Measurements from ENCODE around the gene ALDH1L2.
A peak's percentile ranks its signal among the peaks of the same experiment; 100 is the strongest.

ALDH1L2 gene

DNA sequence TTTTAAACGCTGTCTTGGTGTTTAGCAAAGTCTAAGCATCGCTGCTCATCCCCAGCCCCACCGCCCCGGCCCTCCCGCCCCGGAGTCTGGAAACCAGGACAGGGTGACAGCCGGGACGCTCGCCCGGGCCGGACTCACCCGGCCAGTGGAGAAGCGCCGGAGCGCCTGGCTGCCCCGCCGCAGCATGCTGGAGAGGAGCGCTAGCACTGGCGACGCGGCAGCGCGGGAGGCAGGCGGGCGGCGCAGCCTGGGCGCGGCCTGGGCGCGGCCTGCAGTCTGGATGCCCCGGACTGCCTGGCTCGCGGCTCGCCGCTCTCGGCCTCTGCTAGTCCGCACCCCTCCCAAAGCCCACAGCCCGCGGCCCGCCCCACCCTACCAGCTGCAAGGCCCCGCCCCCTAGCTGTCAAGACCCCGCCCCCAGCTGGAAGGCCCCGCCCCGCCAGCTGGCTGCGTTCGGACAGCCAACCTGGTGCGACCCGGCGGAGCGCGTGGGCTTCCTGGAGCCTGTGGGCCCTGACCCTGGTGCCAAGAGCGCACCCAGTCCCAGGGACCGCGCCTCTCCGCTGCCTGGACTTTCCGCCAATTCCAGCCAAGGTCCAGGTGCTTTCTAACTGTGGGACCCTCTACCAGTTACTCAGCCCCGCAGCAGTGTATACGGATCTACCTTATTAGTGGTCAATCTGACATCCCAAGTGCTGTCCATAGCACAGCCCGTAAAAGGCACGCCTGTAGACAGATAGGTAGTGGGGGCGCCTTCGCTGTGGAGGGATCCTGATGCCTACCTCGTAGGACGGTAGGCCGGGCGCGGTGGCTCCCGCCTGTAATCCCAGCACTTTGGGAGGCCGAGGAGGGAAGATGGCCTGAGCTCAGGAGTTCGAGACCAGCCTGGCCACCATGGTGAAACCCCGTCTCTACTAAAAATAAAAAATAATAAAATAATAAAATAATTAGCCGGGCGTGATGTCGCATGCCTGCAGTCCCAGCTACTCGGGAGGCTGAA is at the start of gene ALDH1L2:
TSS of gene ALDH1L2 (minus strand) at position 208 of the 1,000 bp plus-strand sequence. CDS start at position 186, 22 bp downstream.
- ChIA-PET CTCF (no interaction called here), POLR2A (interaction anchor here (0.5 to 0.6 kb wide), 7 partner anchors 9 to 723 kb away, joined by 3 to 4 read pairs (median 3); partner anchors contain the start of gene WASHC4)
- Histone ChIP-seq H3K36me3 (ENCODE audit: control insufficient read depth in 2 of 2, insufficient read depth in 1 of 2, low read length in 2 of 2) (no peaks in the 10 kb centered on the region), H3K9me3 (ENCODE audit: control insufficient read depth, insufficient read depth, low read depth, low read length) (no peaks in the 10 kb centered on the region), H3K27ac (ENCODE audit: extremely low read depth, low read depth, low read length) (no peak within 1 kb of the TSS; the same call in 1 of the 2 replicates), H3K4me3 (ENCODE audit: low read depth, low read length) (peak within 1 kb of the TSS; percentile 2), H3K4me1 (ENCODE audit: control insufficient read depth, insufficient read depth, low read length) (peaks cover 4% of the 10 kb centered on the region; the same call in 1 of the 2 replicates)
- TF ChIP-seq ZBTB6 (tag by site-specific recombination; IDR thresholded peaks at IDR 0.05) (no peak; the same call in 1 of the 2 replicates), ZNF707 (tag by site-specific recombination; IDR thresholded peaks at IDR 0.05) (no peak), ZFHX2 (tag by site-specific recombination; conservative IDR thresholded peaks at IDR 0.05) (no peak), ZBTB20 (tag by site-specific recombination; IDR thresholded peaks at IDR 0.05) (peak; percentile 38; the same call in 1 of the 2 replicates), ZNF280C (tag by site-specific recombination; IDR thresholded peaks at IDR 0.05) (no peak), SALL2 (tag by site-specific recombination; IDR thresholded peaks at IDR 0.05; ENCODE audit: borderline replicate concordance) (no peak), ZNF2 (tag by site-specific recombination; IDR thresholded peaks at IDR 0.05) (no peak), ZNF292 (tag by site-specific recombination; IDR thresholded peaks at IDR 0.05; ENCODE audit: borderline replicate concordance, low read depth) (no peak), ZNF324 (tag by site-specific recombination; IDR thresholded peaks at IDR 0.05) (no peak), SP3 (tag by site-specific recombination; IDR thresholded peaks at IDR 0.05) (no peak), ZNF426 (tag by site-specific recombination; IDR thresholded peaks at IDR 0.05) (no peak), ZNF211 (tag by site-specific recombination; IDR thresholded peaks at IDR 0.05; ENCODE audit: low read depth) (no peak), ZNF433 (tag by site-specific recombination; IDR thresholded peaks at IDR 0.05; ENCODE audit: low read depth) (no peak), ZNF202 (tag by site-specific recombination; IDR thresholded peaks at IDR 0.05; ENCODE audit: borderline replicate concordance) (0 out of 2 replicates have a peak, but pooled peaks have one; percentile 31), PATZ1 (tag by site-specific recombination; IDR thresholded peaks at IDR 0.05) (no peak), HOXD13 (CRISPR knock-in tag; IDR thresholded peaks at IDR 0.05; ENCODE audit: borderline replicate concordance) (no peak), MEIS1 (CRISPR knock-in tag; IDR thresholded peaks at IDR 0.05; ENCODE audit: borderline replicate concordance) (no peak), KLF9 (tag by site-specific recombination; IDR thresholded peaks at IDR 0.05; ENCODE audit: low read depth) (peak; percentile 29; the same call in 1 of the 2 replicates), TRIM28 (IDR thresholded peaks at IDR 0.05; ENCODE audit: borderline replicate concordance, low read length) (no peak), ZNF596 (tag by site-specific recombination; IDR thresholded peaks at IDR 0.05) (no peak), ZNF24 (tag by site-specific recombination; IDR thresholded peaks at IDR 0.05) (no peak), ZBTB26 (tag by site-specific recombination; optimal IDR thresholded peaks at IDR 0.05) (peak; percentile 28), ZNF10 (tag by site-specific recombination; IDR thresholded peaks at IDR 0.05) (no peak), PBX3 (CRISPR knock-in tag; IDR thresholded peaks at IDR 0.05) (0 out of 2 replicates have a peak, but pooled peaks have one; percentile 39), EGR2 (tag by site-specific recombination; IDR thresholded peaks at IDR 0.05; ENCODE audit: low read depth) (no peak), ZNF600 (tag by site-specific recombination; IDR thresholded peaks at IDR 0.05) (no peak)
- TF ChIP-seq, protein P1, sequence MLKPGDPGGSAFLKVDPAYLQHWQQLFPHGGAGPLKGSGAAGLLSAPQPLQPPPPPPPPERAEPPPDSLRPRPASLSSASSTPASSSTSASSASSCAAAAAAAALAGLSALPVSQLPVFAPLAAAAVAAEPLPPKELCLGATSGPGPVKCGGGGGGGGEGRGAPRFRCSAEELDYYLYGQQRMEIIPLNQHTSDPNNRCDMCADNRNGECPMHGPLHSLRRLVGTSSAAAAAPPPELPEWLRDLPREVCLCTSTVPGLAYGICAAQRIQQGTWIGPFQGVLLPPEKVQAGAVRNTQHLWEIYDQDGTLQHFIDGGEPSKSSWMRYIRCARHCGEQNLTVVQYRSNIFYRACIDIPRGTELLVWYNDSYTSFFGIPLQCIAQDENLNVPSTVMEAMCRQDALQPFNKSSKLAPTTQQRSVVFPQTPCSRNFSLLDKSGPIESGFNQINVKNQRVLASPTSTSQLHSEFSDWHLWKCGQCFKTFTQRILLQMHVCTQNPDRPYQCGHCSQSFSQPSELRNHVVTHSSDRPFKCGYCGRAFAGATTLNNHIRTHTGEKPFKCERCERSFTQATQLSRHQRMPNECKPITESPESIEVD (tag by site-specific recombination; IDR thresholded peaks at IDR 0.05): no peak

Data from HEK293 (cell line).